NCI-H82 (cell line): ENCODE results near the gene RDH8.

Experiments used
- DNase-seq: peaks from one replicate; lab custom pipeline; 2025; lab: John Stamatoyannopoulos, UW

RDH8 gene, protein sequence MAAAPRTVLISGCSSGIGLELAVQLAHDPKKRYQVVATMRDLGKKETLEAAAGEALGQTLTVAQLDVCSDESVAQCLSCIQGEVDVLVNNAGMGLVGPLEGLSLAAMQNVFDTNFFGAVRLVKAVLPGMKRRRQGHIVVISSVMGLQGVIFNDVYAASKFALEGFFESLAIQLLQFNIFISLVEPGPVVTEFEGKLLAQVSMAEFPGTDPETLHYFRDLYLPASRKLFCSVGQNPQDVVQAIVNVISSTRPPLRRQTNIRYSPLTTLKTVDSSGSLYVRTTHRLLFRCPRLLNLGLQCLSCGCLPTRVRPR

GRCh38 chr19:10013316-10013715, at the start of gene RDH8:
Gene RDH8, plus strand, starts transcription at chr19:10013483. Its CDS starts 15 bp downstream, at chr19:10013498.
- no peak for DNase-seq

GRCh38 chr19:9966024-9966423, 47.3 kb upstream of the RDH8 start:
- DNase-seq: no peak

- no peak for DNase-seq
These were observed 46.8 kb upstream of the RDH8 start for GRCh38 chr19:9966448-9966847.

DNA sequence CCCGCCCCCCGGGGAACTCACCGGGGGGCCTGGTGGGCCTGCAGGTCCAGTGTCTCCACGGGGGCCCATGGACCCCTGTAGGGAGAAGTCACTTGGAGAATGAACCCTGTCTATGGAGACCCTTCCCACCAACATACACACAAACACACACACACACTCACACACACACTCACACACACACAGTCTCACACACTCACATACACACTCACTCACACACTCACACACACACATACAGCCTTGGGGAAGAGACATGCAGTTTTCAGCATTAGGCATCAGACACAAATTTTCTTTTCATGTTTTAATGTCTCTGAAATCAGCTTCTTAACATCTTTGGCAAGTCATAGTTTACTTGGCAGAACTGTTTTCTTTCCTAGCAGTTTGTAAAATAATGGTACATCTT, 46.0 kb upstream of the RDH8 start:
- no peak for DNase-seq

DNA sequence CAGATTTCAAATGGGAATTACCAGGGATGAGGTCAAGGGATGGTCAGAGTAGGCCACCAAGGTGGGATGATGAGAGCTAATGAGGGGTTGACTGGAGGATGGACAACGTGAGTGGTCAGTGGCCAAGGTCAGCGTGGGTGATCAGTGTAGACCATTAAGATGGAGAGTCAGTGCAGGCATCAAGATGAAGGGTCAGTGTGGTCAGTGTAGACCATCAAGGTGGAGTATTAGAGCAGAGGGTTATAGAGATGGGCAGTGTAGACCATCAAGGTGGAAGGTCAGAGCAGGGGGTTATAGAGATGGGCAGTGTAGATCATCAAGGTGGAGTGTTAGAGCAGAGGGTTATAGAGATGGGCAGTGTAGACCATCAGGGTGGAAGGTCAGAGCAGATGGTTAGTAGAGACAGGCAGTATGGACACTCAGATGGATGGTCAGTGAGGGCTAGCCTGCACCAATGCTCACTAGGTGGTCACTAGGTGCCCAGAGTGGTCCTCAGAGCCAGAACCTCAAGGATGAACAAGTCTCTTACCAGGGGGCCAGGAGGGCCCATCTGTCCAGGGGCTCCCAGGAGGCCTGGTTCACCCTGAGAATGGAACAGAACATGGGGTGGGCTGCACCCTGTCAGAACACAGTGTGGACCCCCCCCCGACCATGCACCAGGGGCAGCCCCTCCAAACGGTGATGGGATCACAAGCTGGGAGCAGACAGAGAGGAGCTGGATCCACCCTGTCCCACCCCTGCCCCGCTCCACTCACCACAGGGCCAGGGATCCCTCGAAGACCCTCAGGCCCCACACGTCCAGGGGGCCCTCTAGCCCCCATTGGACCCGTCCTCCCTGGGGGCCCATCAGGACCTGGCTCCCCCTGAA, 44.2 kb upstream of the RDH8 start:
- DNase-seq: no peak

DNA sequence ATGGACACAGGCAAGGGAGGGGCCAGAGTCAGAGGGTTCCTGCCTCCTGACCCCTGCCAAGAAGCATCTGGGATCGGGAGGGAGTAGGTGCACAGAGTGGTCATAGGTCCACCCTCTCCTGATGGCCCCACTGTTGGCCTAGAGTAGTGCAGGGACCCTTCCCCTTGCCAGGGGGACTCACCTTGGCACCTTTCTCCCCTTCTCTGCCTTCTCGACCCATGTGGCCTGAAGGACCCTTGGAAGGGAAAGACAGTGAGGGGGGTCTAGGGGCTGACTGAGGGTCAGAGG, 43.7 kb upstream of the RDH8 start:
- DNase-seq: no peak

- DNase-seq: no peak
These were observed 42.8 kb upstream of the RDH8 start for GRCh38 chr19:9970481-9970880.

DNA sequence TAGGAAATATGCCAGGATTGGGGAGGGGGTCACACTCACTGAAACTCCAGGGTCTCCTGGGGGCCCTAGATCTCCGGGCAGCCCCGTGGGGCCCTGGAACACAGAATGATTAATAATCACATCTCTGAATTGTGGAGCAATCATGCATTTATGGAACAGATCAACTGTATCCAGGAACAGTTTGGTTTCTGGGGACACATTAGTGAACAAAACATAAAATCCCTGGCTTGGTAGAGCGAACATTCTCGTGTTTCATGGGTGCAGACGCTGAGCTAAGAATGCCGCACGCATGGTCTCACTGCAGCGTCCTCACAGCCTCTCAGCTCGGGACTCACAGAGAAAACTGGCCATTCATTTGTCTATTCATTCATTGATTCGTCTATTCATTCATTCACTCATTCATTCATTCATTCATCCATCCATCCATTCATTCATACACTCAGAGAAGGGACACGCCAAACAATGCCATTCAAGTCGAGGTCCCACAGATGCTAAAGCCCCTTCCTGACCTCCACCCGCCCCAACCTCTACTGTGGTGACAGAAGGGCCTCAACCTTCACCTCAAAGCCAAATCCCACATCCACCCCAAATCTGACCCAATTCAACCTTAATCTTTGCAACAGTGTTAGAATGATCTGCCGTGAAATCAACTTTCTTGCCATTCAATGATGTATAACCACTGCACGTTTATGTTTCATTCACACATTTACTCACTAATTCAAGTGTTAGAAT, 42.0 kb upstream of the RDH8 start:
- no peak for DNase-seq

GRCh38 chr19:9972103-9972502, 41.2 kb upstream of the RDH8 start:
- no peak for DNase-seq

DNA sequence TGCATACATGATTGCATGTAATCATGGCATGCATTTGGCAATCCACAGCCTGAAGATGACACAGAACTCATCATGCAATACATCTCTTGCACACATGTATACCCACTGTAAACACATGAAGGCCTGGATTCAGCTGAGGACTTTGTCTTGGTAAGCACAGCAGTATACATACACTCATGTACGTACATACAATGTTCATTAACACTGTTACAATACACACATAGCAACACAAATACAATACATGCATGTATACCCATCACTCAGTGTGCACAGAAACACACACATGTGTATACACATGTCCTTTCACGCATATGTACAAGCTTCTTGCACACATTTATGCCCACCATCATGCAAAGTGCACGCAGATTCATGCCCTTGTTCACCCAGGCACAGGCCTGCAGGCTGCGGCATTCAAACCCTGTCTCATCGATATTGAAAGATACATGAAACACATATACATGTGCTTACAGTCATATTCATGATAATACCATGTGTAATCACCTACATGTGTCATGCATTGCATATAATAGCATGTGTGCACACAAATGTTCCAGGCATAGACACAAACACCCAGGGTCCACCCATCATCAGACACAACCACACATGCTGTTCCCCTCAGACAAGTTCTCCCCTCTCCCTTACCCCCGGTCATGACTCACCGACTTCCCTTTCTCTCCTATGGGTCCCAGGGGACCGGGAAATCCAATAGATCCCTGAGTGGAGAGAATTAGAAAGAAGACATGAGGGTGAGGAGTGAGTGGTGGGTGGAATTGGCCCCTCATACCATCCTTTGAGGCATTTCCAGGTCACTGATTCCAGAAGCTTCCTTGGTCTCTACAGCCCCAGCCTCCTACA, 31.6 kb upstream of the RDH8 start:
- peak; percentile 33 for DNase-seq

- DNase-seq: no peak
These were observed 26.4 kb upstream of the RDH8 start for GRCh38 chr19:9986787-9987281.

- no peak for DNase-seq
These were observed 23.8 kb upstream of the RDH8 start for GRCh38 chr19:9989504-9989903.

DNA sequence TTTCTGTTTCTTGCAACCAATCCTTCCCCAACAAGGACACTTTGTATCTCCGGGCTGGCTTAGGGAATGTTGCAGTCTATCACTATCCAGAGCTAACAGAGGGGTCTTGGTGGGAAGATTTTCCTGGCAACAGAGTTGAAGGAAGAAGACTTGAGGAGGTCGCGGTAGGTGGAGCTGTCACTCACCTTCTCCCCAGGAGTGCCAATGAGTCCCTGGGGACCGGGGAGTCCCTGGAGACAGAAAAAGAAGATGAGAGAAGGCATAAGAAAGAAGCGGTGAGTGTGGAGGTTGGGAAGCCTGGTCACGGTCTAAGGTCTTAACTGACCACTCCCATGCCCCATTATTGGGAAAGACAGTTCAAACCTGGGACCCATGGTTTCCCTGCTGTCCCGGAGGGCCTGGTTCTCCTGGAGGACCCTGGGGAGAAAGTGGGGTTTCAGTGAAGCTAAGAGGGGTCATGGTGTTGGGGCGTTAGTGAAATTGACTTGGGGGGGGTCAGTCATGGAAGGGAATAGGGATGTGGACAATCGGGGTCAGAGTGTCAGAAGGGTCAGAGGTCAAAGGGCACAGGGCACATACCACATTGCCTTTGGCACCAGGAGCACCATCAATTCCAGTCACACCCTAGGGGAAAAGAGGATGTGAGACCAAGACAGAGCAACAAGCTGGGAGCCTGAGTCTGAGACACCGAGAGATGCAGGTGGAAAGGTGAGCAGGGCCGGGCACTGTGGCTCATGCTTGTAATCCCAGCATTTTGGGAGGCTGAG, 21.7 kb upstream of the RDH8 start:
- DNase-seq: no peak

DNA sequence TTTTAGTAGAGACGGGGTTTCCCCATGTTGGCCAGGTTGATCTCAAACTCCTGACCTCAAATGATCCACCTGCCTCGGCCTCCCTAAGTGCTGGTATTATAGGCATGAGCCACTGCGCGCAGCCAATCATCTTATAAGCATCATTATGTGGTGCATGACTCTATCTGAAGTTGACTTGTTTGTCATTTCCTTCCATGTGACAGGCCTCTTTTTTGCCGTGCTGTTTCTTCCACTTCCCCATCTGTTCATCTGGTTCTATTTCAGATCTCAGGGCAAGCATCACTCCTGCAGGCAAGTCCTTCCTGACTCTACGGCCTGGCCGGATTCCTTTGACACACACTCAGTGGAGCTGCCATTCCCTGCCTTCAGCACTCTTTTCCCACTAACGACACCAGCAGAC, 18.2 kb upstream of the RDH8 start:
- DNase-seq: no peak

GRCh38 chr19:9995999-9996398, 17.3 kb upstream of the RDH8 start:
- no peak for DNase-seq

DNA sequence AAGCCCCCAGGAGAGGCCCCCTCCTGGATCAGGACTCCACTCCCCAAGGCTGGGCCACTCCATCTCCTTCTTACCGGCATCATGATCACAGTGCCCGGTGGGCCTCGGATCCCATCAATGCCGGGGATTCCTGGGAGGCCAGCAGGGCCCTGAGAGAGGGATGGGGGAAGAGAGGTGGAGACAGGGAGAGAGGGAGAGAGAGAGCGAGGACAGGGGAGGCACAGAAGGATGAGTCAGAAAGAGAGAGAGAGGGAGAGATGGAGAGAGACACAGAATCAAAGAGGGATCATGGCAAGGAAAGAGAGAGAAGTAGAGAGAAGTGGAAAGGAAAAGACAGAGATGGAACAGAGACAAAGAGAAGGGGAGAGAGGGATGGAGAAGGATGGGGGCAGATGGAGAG, 16.7 kb upstream of the RDH8 start:
- DNase-seq: no peak

- peak; percentile 66 for DNase-seq
These were observed 13.0 kb upstream of the RDH8 start for GRCh38 chr19:10000171-10000826.

DNA sequence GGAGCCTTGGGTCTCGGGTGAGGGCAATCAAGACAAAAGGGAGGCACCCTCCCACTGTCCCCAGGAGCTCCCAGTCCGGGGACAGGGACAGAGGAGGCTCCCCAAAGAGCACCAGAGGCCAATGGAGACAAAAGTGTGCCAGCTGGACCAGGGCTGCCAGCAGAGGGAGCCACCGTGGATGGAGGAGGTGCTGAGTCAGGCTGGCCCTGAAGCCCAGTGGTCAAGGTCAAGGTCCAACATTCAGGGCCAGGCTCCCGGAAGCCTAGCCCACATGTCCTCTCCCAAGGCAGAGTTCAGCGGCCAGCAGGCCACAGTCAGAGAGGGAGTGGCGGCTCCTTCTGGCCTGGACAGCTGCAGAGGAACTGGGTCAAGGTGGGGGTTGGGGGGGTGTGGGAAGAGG, 11.4 kb upstream of the RDH8 start:
- no peak for DNase-seq

GRCh38 chr19:10003271-10003670, 10.0 kb upstream of the RDH8 start:
- DNase-seq: no peak

DNA sequence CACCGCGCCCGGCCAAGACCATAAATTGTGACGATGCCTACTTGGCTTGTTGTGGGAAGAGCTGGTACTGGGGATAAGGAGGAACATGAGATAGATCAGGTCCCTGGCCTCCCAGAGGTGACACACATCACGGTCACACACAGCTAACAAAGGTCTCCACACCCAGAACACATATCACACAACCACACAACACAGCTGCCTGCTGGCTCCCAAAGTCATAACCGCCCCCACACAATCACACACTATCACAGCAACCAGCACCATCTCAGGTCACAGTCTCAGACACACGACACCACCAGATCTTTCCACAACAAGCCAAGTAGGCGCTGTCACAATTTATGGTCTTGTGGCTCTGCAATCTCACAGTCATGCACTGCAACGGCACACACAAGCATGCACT, 8.7 kb upstream of the RDH8 start:
- no peak for DNase-seq
